ENCODE measurements around the gene ZEB2.

Gene ZEB2

DNA sequence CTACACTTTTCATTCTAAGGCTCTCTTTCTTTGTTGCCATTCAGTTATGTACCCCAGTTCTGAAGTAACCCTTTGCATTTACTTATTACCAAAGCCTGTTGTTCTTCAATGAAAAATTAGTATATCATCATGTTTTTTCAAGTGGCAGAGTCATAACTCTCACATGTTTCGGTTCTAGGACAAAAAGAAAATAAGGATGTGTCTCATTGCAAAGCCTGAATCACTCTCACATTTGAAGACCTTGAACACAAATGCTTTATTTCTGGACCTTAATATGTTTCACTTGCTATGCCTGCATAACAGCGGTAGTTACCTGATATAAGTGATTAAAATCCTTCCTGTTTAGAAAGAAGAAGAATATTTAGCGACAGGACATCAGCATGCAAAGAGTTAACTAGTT, 49.1 kb downstream of the ZEB2 start:
- H3K18ac ChIP-seq (ENCODE audit: low read length), result no peak overlapping the region
- no peak overlapping the region for H2BK120ac ChIP-seq (ENCODE audit: insufficient read depth, low read length, poor library complexity)
- no peak overlapping the region for H4K8ac ChIP-seq (ENCODE audit: low read depth, low read length)
- H3K23ac ChIP-seq (ENCODE audit: low read length), result no peak overlapping the region
- H2AK5ac ChIP-seq (ENCODE audit: low read length), result no peak overlapping the region
- no peak overlapping the region for H3K9ac ChIP-seq (ENCODE audit: low read length)
- H3K4me3 ChIP-seq (ENCODE audit: low read depth, low read length), result no peak overlapping the region
- no peaks in the 10 kb centered on the region for H3K79me2 ChIP-seq (ENCODE audit: control insufficient read depth, insufficient read depth, low read length, poor library complexity)
- no peak overlapping the region for H4K91ac ChIP-seq (ENCODE audit: low read depth, low read length)
- no peak overlapping the region for H2BK12ac ChIP-seq (ENCODE audit: low read length)
- no peak overlapping the region for H3K4me2 ChIP-seq (ENCODE audit: low read length)
- no peaks in the 10 kb centered on the region for H3K27me3 ChIP-seq (ENCODE audit: insufficient read depth, low read length)
- no peak overlapping the region for H3K14ac ChIP-seq (ENCODE audit: low read length)
- no peak overlapping the region for H4K12ac ChIP-seq (ENCODE audit: low read depth, low read length)
- no CpG with 5 or more reads among the region's 3 CpGs for WGBS (ENCODE audit: extremely low coverage, insufficient coverage, insufficient read length)
- H3K4me1 ChIP-seq (ENCODE audit: control insufficient read depth in 1 of 2, insufficient read depth in 2 of 2, low read length in 2 of 2), result peaks cover 8 to 10% of the 10 kb centered on the region in 2 experiments
- no peak overlapping the region for H3K27ac ChIP-seq (ENCODE audit: low read depth, low read length)
- H2BK5ac ChIP-seq (ENCODE audit: low read depth, low read length, poor library complexity), result no peak overlapping the region
- no peaks in the 10 kb centered on the region for H3K79me1 ChIP-seq (ENCODE audit: low read length)
- no peak for DNase-seq
- H3K36me3 ChIP-seq (ENCODE audit: control insufficient read depth in 1 of 2, insufficient read depth in 2 of 2, low read length in 2 of 2), result no peaks in the 10 kb centered on the region
- no peaks in the 10 kb centered on the region for H3K9me3 ChIP-seq (ENCODE audit: insufficient read depth, low read depth, low read length)
- H2AFZ ChIP-seq (ENCODE audit: insufficient read depth, low read length, poor library complexity), result no peak overlapping the region
- no peak overlapping the region for H3K4ac ChIP-seq (ENCODE audit: low read depth, low read length)

GRCh38 chr2:144470334-144470733, 49.6 kb downstream of the ZEB2 start:
- Histone ChIP-seq H3K23ac (ENCODE audit: low read length) (no peak overlapping the region), H3K79me1 (ENCODE audit: low read length) (no peaks in the 10 kb centered on the region), H3K9ac (ENCODE audit: low read length) (no peak overlapping the region), H2BK5ac (ENCODE audit: low read depth, low read length, poor library complexity) (no peak overlapping the region), H3K36me3 (ENCODE audit: control insufficient read depth in 1 of 2, insufficient read depth in 2 of 2, low read length in 2 of 2) (peaks cover 0 to 1% of the 10 kb centered on the region in 2 experiments), H3K79me2 (ENCODE audit: control insufficient read depth, insufficient read depth, low read length, poor library complexity) (no peaks in the 10 kb centered on the region), H3K27me3 (ENCODE audit: insufficient read depth, low read length) (no peaks in the 10 kb centered on the region), H2BK12ac (ENCODE audit: low read length) (no peak overlapping the region), H2AFZ (ENCODE audit: insufficient read depth, low read length, poor library complexity) (no peak overlapping the region), H4K12ac (ENCODE audit: low read depth, low read length) (no peak overlapping the region), H4K91ac (ENCODE audit: low read depth, low read length) (no peak overlapping the region), H3K27ac (ENCODE audit: low read depth, low read length) (no peak overlapping the region), H3K4me3 (ENCODE audit: low read depth, low read length) (no peak overlapping the region), H3K9me3 (ENCODE audit: insufficient read depth, low read depth, low read length) (no peaks in the 10 kb centered on the region), H2AK5ac (ENCODE audit: low read length) (no peak overlapping the region), H3K4ac (ENCODE audit: low read depth, low read length) (no peak overlapping the region), H3K14ac (ENCODE audit: low read length) (no peak overlapping the region), H4K8ac (ENCODE audit: low read depth, low read length) (no peak overlapping the region), H3K4me1 (ENCODE audit: control insufficient read depth in 1 of 2, insufficient read depth in 2 of 2, low read length in 2 of 2) (peaks cover 8 to 10% of the 10 kb centered on the region in 2 experiments), H3K4me2 (ENCODE audit: low read length) (no peak overlapping the region), H3K18ac (ENCODE audit: low read length) (no peak overlapping the region), H2BK120ac (ENCODE audit: insufficient read depth, low read length, poor library complexity) (no peak overlapping the region)
- WGBS (ENCODE audit: extremely low coverage, insufficient coverage, insufficient read length), result no CpG with 5 or more reads among the region's 1 CpG
- DNase-seq, result no peak

GRCh38 chr2:144469798-144470197, 50.1 kb downstream of the ZEB2 start:
- no peaks in the 10 kb centered on the region for H3K79me2 ChIP-seq (ENCODE audit: control insufficient read depth, insufficient read depth, low read length, poor library complexity)
- WGBS (ENCODE audit: extremely low coverage, insufficient coverage, insufficient read length), result no CpG with 5 or more reads among the region's 2 CpGs
- DNase-seq, result no peak
- H3K4me2 ChIP-seq (ENCODE audit: low read length), result no peak overlapping the region
- H2AFZ ChIP-seq (ENCODE audit: insufficient read depth, low read length, poor library complexity), result no peak overlapping the region
- H3K27ac ChIP-seq (ENCODE audit: low read depth, low read length), result no peak overlapping the region
- H3K4ac ChIP-seq (ENCODE audit: low read depth, low read length), result no peak overlapping the region
- H3K36me3 ChIP-seq (ENCODE audit: control insufficient read depth in 1 of 2, insufficient read depth in 2 of 2, low read length in 2 of 2), result peaks cover 0 to 1% of the 10 kb centered on the region in 2 experiments
- H3K4me1 ChIP-seq (ENCODE audit: control insufficient read depth in 1 of 2, insufficient read depth in 2 of 2, low read length in 2 of 2), result peaks cover 8 to 10% of the 10 kb centered on the region in 2 experiments
- no peak overlapping the region for H2BK120ac ChIP-seq (ENCODE audit: insufficient read depth, low read length, poor library complexity)
- no peak overlapping the region for H4K8ac ChIP-seq (ENCODE audit: low read depth, low read length)
- H4K12ac ChIP-seq (ENCODE audit: low read depth, low read length), result no peak overlapping the region
- H3K23ac ChIP-seq (ENCODE audit: low read length), result no peak overlapping the region
- H3K18ac ChIP-seq (ENCODE audit: low read length), result no peak overlapping the region
- no peak overlapping the region for H2AK5ac ChIP-seq (ENCODE audit: low read length)
- H2BK12ac ChIP-seq (ENCODE audit: low read length), result no peak overlapping the region
- H3K4me3 ChIP-seq (ENCODE audit: low read depth, low read length), result no peak overlapping the region
- no peak overlapping the region for H2BK5ac ChIP-seq (ENCODE audit: low read depth, low read length, poor library complexity)
- H3K79me1 ChIP-seq (ENCODE audit: low read length), result no peaks in the 10 kb centered on the region
- H3K27me3 ChIP-seq (ENCODE audit: insufficient read depth, low read length), result no peaks in the 10 kb centered on the region
- no peak overlapping the region for H4K91ac ChIP-seq (ENCODE audit: low read depth, low read length)
- no peaks in the 10 kb centered on the region for H3K9me3 ChIP-seq (ENCODE audit: insufficient read depth, low read depth, low read length)
- H3K9ac ChIP-seq (ENCODE audit: low read length), result no peak overlapping the region
- no peak overlapping the region for H3K14ac ChIP-seq (ENCODE audit: low read length)

GRCh38 chr2:144468823-144469595, 50.9 kb downstream of the ZEB2 start:
- Histone ChIP-seq H3K9ac (ENCODE audit: low read length) (no peak overlapping the region), H2BK12ac (ENCODE audit: low read length) (no peak overlapping the region), H2AFZ (ENCODE audit: insufficient read depth, low read length, poor library complexity) (no peak overlapping the region), H3K27me3 (ENCODE audit: insufficient read depth, low read length) (no peaks in the 10 kb centered on the region), H3K18ac (ENCODE audit: low read length) (no peak overlapping the region), H3K4me2 (ENCODE audit: low read length) (no peak overlapping the region), H3K14ac (ENCODE audit: low read length) (no peak overlapping the region), H4K12ac (ENCODE audit: low read depth, low read length) (no peak overlapping the region), H2AK5ac (ENCODE audit: low read length) (no peak overlapping the region), H4K8ac (ENCODE audit: low read depth, low read length) (no peak overlapping the region), H3K79me2 (ENCODE audit: control insufficient read depth, insufficient read depth, low read length, poor library complexity) (no peaks in the 10 kb centered on the region), H3K4me1 (ENCODE audit: control insufficient read depth in 1 of 2, insufficient read depth in 2 of 2, low read length in 2 of 2) (peaks cover 6 to 8% of the 10 kb centered on the region in 2 experiments), H3K23ac (ENCODE audit: low read length) (no peak overlapping the region), H3K27ac (ENCODE audit: low read depth, low read length) (no peak overlapping the region), H3K36me3 (ENCODE audit: control insufficient read depth in 1 of 2, insufficient read depth in 2 of 2, low read length in 2 of 2) (peaks cover 0 to 1% of the 10 kb centered on the region in 2 experiments), H3K9me3 (ENCODE audit: insufficient read depth, low read depth, low read length) (no peaks in the 10 kb centered on the region), H3K4me3 (ENCODE audit: low read depth, low read length) (no peak overlapping the region), H3K4ac (ENCODE audit: low read depth, low read length) (no peak overlapping the region), H4K91ac (ENCODE audit: low read depth, low read length) (no peak overlapping the region), H3K79me1 (ENCODE audit: low read length) (no peaks in the 10 kb centered on the region), H2BK120ac (ENCODE audit: insufficient read depth, low read length, poor library complexity) (no peak overlapping the region), H2BK5ac (ENCODE audit: low read depth, low read length, poor library complexity) (no peak overlapping the region)
- WGBS (ENCODE audit: extremely low coverage, insufficient coverage, insufficient read length), result no CpG with 5 or more reads among the region's 4 CpGs
- no peak for DNase-seq
